Hematopoietic multipotent progenitor cell treated with erythropoietin and hydrocortisone succinate and interleukin-3 and kit ligand, for 17 days (in vitro differentiated cells): ENCODE data around the gene WFS1.

Experiments
- DNase-seq: peaks from one replicate; pipeline ENCODE4 v3.0.0-alpha.2; 2015; ENCODE audit warnings: low spot score

Gene WFS1

GRCh38 chr4:6269616-6270511 is at the start of gene WFS1:
Gene WFS1 (plus strand): TSS chr4:6269850. CDS start chr4:6277456, 7,606 bp downstream.
- peak; percentile 6 for DNase-seq

GRCh38 chr4:6221301-6221850 is 48.3 kb upstream of the WFS1 start:
- DNase-seq = no peak

GRCh38 chr4:6221851-6222760 is 47.5 kb upstream of the WFS1 start:
- no peak for DNase-seq

- DNase-seq = no peak
Observed at GRCh38 chr4:6222761-6223292, 46.8 kb upstream of the WFS1 start.

- no peak for DNase-seq
Observed at GRCh38 chr4:6224735-6225134, 44.9 kb upstream of the WFS1 start.

- DNase-seq = no peak
Observed at GRCh38 chr4:6225469-6225868, 44.2 kb upstream of the WFS1 start.

GRCh38 chr4:6226506-6226905 is 43.1 kb upstream of the WFS1 start:
- no peak for DNase-seq

GRCh38 chr4:6227412-6228157 is 42.1 kb upstream of the WFS1 start:
- no peak for DNase-seq

- no peak for DNase-seq
Observed at GRCh38 chr4:6228158-6229067, 41.2 kb upstream of the WFS1 start.

- no peak for DNase-seq
Observed at GRCh38 chr4:6229095-6229494, 40.6 kb upstream of the WFS1 start.

- DNase-seq = no peak
Observed at GRCh38 chr4:6229671-6230501, 39.8 kb upstream of the WFS1 start.

GRCh38 chr4:6230502-6230785 is 39.2 kb upstream of the WFS1 start:
- DNase-seq = no peak

GRCh38 chr4:6230827-6231662 is 38.6 kb upstream of the WFS1 start:
- DNase-seq = no peak

GRCh38 chr4:6231663-6232165 is 37.9 kb upstream of the WFS1 start:
- DNase-seq = no peak

- no peak for DNase-seq
Observed at GRCh38 chr4:6232836-6233785, 36.5 kb upstream of the WFS1 start.

- DNase-seq = no peak
Observed at GRCh38 chr4:6233929-6234328, 35.7 kb upstream of the WFS1 start.

GRCh38 chr4:6235012-6235411 is 34.6 kb upstream of the WFS1 start:
- no peak for DNase-seq
